Effector CD8-positive, alpha-beta T cell (primary cell): Measurements from ENCODE around the gene VAC14.
"Not testable (repeated sequence)": the region's sequence is repeated elsewhere in the genome, so short reads cannot be mapped to it uniquely, and the experiment has no call there.

Experiments used
- DNase-seq: peaks from one replicate; lab custom pipeline; 2025; lab: John Stamatoyannopoulos, UW

Gene VAC14

DNA sequence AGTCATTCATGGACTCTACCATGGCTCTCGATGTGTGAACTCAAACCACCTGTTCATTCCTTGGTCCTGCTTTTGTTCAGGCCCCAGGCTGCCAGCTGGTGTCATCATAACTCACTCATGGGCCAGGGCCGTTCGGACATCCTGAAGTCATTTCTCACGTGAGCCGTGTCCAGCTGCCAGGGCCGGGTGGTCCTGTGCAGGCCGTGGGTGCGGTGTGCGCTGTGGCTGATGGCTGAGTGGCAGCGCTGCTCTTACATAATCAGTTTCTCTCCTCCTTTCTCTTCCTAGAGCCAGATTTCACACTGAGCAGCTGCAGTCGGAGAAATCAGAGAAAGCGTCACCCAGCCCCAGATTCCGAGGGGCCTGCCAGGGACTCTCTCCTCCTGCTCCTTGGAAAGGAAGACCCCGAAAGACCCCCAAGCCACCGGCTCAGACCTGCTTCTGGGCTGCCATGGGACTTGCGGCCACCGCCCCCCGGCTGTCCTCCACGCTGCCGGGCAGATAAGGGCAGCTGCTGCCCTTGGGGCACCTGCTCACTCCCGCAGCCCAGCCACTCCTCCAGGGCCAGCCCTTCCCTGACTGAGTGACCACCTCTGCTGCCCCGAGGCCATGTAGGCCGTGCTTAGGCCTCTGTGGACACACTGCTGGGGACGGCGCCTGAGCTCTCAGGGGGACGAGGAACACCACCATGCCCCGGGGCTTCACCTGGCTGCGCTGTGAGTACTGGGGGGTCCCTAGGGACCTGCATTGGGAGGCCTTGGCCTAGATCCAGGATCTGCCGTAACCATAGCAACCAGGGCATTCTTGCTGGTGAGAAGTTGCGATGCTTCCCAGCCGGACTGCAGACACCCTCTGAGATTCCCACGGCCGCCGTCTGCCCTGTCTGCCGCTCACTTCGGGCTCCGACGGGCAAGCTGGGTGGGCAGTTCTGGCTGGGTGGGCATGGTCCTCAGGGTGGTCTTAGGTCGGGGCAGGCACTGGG lies 154.4 kb downstream of the VAC14 start, which contains the start of gene IL34:
Gene IL34, plus strand, starts transcription at position 300 of the 982 bp plus-strand sequence. Its CDS starts 389 bp downstream, at position 689.
- DNase-seq, result no peak

- DNase-seq, result no peak
Observed at GRCh38 chr16:70644763-70645597, 156.0 kb downstream of the VAC14 start.

GRCh38 chr16:70643264-70643663 lies 157.7 kb downstream of the VAC14 start:
- DNase-seq, result not testable (repeated sequence)

- no peak for DNase-seq
Observed at GRCh38 chr16:70642633-70643032, 158.3 kb downstream of the VAC14 start.

- DNase-seq, result no peak
Observed at GRCh38 chr16:70638814-70639792, 161.9 kb downstream of the VAC14 start.
